Measurements from ENCODE around the gene OBP2B. TPM values are rescaled to one million over a fixed set of nuclear protein-coding genes. Genes with fewer than 3 reads are reported as not detected.

OBP2B gene
- polyA plus RNA-seq, 3 donors = not detected

DNA sequence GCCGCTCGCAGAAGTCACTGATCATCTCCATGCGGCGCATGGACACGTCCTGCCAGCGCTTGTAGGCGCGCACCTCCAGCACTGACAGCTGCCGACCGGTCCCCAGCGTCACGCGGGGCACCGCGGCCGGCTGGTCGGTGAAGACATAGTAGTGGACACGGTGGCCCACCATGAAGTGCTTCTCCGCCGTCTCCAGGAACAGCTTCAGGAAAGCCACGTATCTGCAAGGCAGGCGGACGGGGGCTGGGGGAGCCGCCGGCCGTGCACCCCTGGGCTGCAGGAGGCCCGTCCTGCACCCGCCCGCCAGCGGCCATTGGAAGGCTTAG, 47.0 kb upstream of the OBP2B start:
- H3K27me3 Mint-ChIP-seq (ENCODE audit: low read depth in 3 of 3) = peaks cover 2 to 5% (median 3%) of the 10 kb centered on the region in 3 donors
- no peak overlapping the region for H3K27ac ChIP-seq (ENCODE audit: low read depth in 1 of 2, low read length in 2 of 2)
- H3K9me3 Mint-ChIP-seq = peaks cover 0 to 3% (median 0%) of the 10 kb centered on the region in 7 donors
- H4K20me1 ChIP-seq (ENCODE audit: insufficient read depth, low read length) = no peaks in the 10 kb centered on the region
- H2AFZ ChIP-seq (ENCODE audit: insufficient read depth, low read depth, low read length, poor library complexity, severe bottlenecking) = no peak overlapping the region
- TF ChIP-seq, protein P1, sequence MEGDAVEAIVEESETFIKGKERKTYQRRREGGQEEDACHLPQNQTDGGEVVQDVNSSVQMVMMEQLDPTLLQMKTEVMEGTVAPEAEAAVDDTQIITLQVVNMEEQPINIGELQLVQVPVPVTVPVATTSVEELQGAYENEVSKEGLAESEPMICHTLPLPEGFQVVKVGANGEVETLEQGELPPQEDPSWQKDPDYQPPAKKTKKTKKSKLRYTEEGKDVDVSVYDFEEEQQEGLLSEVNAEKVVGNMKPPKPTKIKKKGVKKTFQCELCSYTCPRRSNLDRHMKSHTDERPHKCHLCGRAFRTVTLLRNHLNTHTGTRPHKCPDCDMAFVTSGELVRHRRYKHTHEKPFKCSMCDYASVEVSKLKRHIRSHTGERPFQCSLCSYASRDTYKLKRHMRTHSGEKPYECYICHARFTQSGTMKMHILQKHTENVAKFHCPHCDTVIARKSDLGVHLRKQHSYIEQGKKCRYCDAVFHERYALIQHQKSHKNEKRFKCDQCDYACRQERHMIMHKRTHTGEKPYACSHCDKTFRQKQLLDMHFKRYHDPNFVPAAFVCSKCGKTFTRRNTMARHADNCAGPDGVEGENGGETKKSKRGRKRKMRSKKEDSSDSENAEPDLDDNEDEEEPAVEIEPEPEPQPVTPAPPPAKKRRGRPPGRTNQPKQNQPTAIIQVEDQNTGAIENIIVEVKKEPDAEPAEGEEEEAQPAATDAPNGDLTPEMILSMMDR (IDR thresholded peaks at IDR 0.05) = no peak
- H3K4me3 Mint-ChIP-seq = no peak overlapping the region
- no peak overlapping the region for H3K9ac ChIP-seq (ENCODE audit: insufficient read depth, low read length, poor library complexity, severe bottlenecking)
- 94% methylated on average over 30 of the region's 30 CpGs for WGBS (ENCODE audit: insufficient coverage)
- DNase-seq = no peak
- H3K4me2 ChIP-seq (replicated peaks; ENCODE audit: extremely low read depth, low read length, poor library complexity, severe bottlenecking) = no peak overlapping the region
- H3K4me3 ChIP-seq (replicated peaks in 1 of 3; ENCODE audit: low read depth in 2 of 3, low read length in 3 of 3) = no peak overlapping the region
- no peaks in the 10 kb centered on the region for H3K79me2 ChIP-seq (ENCODE audit: insufficient read depth, low read length)
- H3K27ac Mint-ChIP-seq = no peak overlapping the region
- peaks cover 0 to 13% of the 10 kb centered on the region in 2 donors for H3K4me1 ChIP-seq (ENCODE audit: control insufficient read depth in 1 of 2, insufficient read depth in 2 of 2, low read length in 2 of 2)
- H3K36me3 Mint-ChIP-seq = no peaks in the 10 kb centered on the region
- peaks cover 4% of the 10 kb centered on the region for H3K4me1 Mint-ChIP-seq
- no peaks in the 10 kb centered on the region for H3K9me3 ChIP-seq (replicated peaks in 1 of 2; ENCODE audit: control insufficient read depth in 1 of 2, insufficient read depth in 1 of 2, low read length in 2 of 2)
- H3K36me3 ChIP-seq (replicated peaks in 1 of 2; ENCODE audit: control insufficient read depth in 1 of 2, insufficient read depth in 2 of 2, low read length in 2 of 2) = no peaks in the 10 kb centered on the region
- intact Hi-C loops (cut with micrococcal nuclease) = no loop called here
- no peaks in the 10 kb centered on the region for H3K27me3 ChIP-seq (ENCODE audit: control insufficient read depth in 2 of 2, insufficient read depth in 2 of 2, low read length in 2 of 2)

- no peak overlapping the region for H3K4me3 Mint-ChIP-seq
- no peak overlapping the region for H3K27ac Mint-ChIP-seq
- TF ChIP-seq, protein P1 (IDR thresholded peaks at IDR 0.05) = no peak
- H3K27me3 Mint-ChIP-seq (ENCODE audit: low read depth in 3 of 3) = peaks cover under 1 to 5% (median 3%) of the 10 kb centered on the region in 3 donors
- Histone ChIP-seq H3K4me3 (replicated peaks in 1 of 3; ENCODE audit: low read depth in 2 of 3, low read length in 3 of 3) (no peak overlapping the region), H3K36me3 (replicated peaks in 1 of 2; ENCODE audit: control insufficient read depth in 1 of 2, insufficient read depth in 2 of 2, low read length in 2 of 2) (no peaks in the 10 kb centered on the region), H3K9ac (ENCODE audit: insufficient read depth, low read length, poor library complexity, severe bottlenecking) (no peak overlapping the region), H4K20me1 (ENCODE audit: insufficient read depth, low read length) (no peaks in the 10 kb centered on the region), H3K27ac (ENCODE audit: low read depth in 1 of 2, low read length in 2 of 2) (no peak overlapping the region), H3K4me2 (replicated peaks; ENCODE audit: extremely low read depth, low read length, poor library complexity, severe bottlenecking) (no peak overlapping the region), H2AFZ (ENCODE audit: insufficient read depth, low read depth, low read length, poor library complexity, severe bottlenecking) (no peak overlapping the region), H3K4me1 (ENCODE audit: control insufficient read depth in 1 of 2, insufficient read depth in 2 of 2, low read length in 2 of 2) (peaks cover 0 to 13% of the 10 kb centered on the region in 2 donors), H3K9me3 (replicated peaks in 1 of 2; ENCODE audit: control insufficient read depth in 1 of 2, insufficient read depth in 1 of 2, low read length in 2 of 2) (no peaks in the 10 kb centered on the region), H3K27me3 (ENCODE audit: control insufficient read depth in 2 of 2, insufficient read depth in 2 of 2, low read length in 2 of 2) (peaks cover 0 to 3% of the 10 kb centered on the region in 2 donors), H3K79me2 (ENCODE audit: insufficient read depth, low read length) (no peaks in the 10 kb centered on the region)
- peaks cover 0 to 3% (median 0%) of the 10 kb centered on the region in 7 donors for H3K9me3 Mint-ChIP-seq
- H3K4me1 Mint-ChIP-seq = peaks cover 4% of the 10 kb centered on the region
- 89% methylated on average over 37 of the region's 42 CpGs for WGBS (ENCODE audit: insufficient coverage)
- intact Hi-C loops (cut with micrococcal nuclease) = no loop called here
- DNase-seq = no peak
- H3K36me3 Mint-ChIP-seq = no peaks in the 10 kb centered on the region
Observed at GRCh38 chr9:133255371-133256135, 46.5 kb upstream of the OBP2B start.
